NT2/D1 (cell line): ENCODE measurements around the gene CA9.

Source experiments
- DNase-seq: peaks from one replicate; pipeline ENCODE4 v3.0.0-alpha.2; 2011; ENCODE audit warnings: low read depth, low spot score
- H3K27me3 ChIP-seq: 2 replicates; pipeline ENCODE4 v1.6.0; 2011; ENCODE audit warnings: mild to moderate bottlenecking; ENCODE audit not compliant: insufficient read length, insufficient read depth
- H3K36me3 ChIP-seq: 2 replicates; pipeline ENCODE4 v1.6.1; 2011; ENCODE audit warnings: mild to moderate bottlenecking, low read length, mixed read lengths; ENCODE audit not compliant: insufficient read depth, insufficient read length
- H3K4me1 ChIP-seq: 2 replicates; pipeline ENCODE4 v1.5.1; 2011; ENCODE audit not compliant: insufficient read depth, insufficient read length
- H3K4me3 ChIP-seq: 2 replicates; pipeline ENCODE4 v1.5.1; 2011; ENCODE audit warnings: low read depth; ENCODE audit not compliant: insufficient read length
- H3K9ac ChIP-seq: 2 replicates; pipeline ENCODE4 v1.6.0; 2011; ENCODE audit warnings: low read depth; ENCODE audit not compliant: insufficient read length
- H3K9me3 ChIP-seq: 2 replicates; pipeline ENCODE4 v1.5.1; 2011; ENCODE audit warnings: mild to moderate bottlenecking, low read length; ENCODE audit not compliant: insufficient read depth
- SUZ12 ChIP-seq: IDR thresholded peaks from 2 replicates; pipeline ENCODE4 v1.6.1; 2011; ENCODE audit not compliant: insufficient read length, insufficient read depth; ENCODE audit errors: extremely low read depth
- YY1 ChIP-seq: IDR thresholded peaks from 2 replicates; pipeline ENCODE4 v1.6.1; 2011; ENCODE audit not compliant: insufficient read length, insufficient read depth
- ZNF274 ChIP-seq: IDR thresholded peaks from 2 replicates; pipeline ENCODE4 v1.6.1; 2011; ENCODE audit warnings: mild to moderate bottlenecking, low read depth, low read length

CA9 gene

DNA sequence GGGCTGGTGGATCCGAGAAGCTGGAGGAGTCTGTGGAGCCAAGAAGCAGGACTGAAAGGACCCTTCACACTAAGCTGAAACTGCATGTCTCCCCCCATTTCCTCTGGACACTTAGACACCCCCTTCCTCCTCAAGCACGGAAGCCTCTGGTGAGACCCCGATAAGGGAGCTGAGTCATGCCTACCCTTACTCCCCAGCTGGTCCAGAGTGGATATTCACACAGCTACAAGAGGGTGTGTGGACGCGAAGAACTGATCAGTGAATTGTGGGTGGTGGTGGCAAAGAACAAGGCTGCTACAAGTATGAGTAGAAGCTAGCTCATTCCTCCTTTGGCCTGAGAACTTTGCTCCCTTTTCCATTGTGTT, 53.9 kb downstream of the CA9 start:
- no peaks in the 10 kb centered on the region for H3K27me3 ChIP-seq
- no peaks in the 10 kb centered on the region for H3K9me3 ChIP-seq
- no peak for DNase-seq
- H3K4me3 ChIP-seq: peak overlapping the region; percentile 16
- no peak for TF ChIP-seq YY1
- no peak for TF ChIP-seq ZNF274
- no peak for TF ChIP-seq SUZ12
- H3K9ac ChIP-seq: peak overlapping the region; percentile 33
- peaks cover 15% of the 10 kb centered on the region for H3K4me1 ChIP-seq
- H3K36me3 ChIP-seq: peaks cover 42% of the 10 kb centered on the region

DNA sequence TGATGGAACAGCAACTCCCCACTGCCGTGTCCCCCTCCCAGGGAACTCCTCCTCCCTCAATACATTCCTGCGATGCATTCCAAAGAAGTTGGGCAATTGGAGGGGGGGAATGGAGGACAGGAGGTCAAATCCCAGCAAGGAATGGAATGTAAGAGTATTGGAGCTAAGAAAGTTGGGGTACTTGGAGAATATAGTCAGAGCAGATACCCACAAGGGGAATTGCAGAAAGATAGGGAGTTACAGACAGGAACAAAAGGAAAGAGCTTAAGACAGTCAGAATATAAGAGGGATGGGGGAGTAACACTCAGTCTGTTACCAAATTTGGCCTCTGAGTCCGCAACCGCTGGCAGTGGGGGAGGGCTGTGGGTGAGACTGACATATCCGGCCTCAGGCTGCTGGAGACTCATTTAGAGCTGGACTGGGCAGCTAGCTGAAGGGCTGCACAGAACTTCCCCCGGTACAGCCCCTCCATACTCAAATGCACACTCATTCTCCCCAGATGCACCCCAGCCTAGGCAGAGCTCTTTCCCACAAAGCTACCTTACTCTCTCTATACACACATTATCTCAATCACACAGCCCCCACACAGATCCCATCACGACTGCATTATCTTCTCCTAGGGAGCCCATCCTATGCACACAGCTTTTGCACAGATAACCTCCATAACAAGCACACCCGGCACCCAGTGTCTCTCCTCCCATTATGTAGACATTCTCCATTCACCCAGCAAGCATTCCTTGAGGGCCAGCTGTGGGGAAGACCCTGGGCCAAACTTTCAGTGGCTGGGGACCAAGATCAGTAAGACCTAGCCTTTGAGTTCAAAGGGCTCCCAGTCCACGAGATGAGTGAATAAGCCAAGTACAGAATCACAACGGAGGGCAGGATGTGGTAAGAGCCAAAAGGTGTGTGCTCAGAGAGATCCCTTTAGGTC, 54.6 kb downstream of the CA9 start:
- DNase-seq: peak; percentile 89
- peak overlapping the region; percentile 21 for H3K4me3 ChIP-seq
- no peaks in the 10 kb centered on the region for H3K27me3 ChIP-seq
- peak overlapping the region; percentile 67 for H3K9ac ChIP-seq
- H3K36me3 ChIP-seq: peaks cover 36% of the 10 kb centered on the region
- TF ChIP-seq SUZ12 (no peak), ZNF274 (no peak), YY1 (no peak)
- H3K4me1 ChIP-seq: peaks cover 15% of the 10 kb centered on the region
- no peaks in the 10 kb centered on the region for H3K9me3 ChIP-seq

DNA sequence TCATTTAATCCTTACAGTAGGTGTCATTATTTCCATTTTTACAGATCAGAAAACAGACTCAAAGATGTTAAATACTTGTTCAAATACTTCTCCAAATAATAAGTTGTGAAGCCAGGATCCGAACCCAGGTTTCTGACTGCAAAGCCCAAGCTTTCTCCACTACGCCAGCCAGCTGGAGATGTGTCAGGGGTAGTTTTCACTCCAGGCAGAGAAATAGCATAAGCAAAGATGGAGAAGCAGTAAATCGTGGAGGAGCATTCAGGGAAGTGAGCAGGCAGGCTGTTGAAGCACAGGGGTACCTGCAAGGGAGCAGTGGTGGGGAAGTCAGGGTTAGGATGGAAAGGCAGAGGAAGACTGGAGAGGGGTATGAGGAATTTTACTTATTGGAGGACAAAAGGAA, 55.4 kb downstream of the CA9 start:
- TF ChIP-seq YY1: no peak
- TF ChIP-seq ZNF274: no peak
- Histone ChIP-seq H3K4me3 (no peak overlapping the region), H3K4me1 (peaks cover 15% of the 10 kb centered on the region), H3K27me3 (no peaks in the 10 kb centered on the region), H3K9ac (no peak overlapping the region), H3K9me3 (no peaks in the 10 kb centered on the region), H3K36me3 (peaks cover 33% of the 10 kb centered on the region)
- no peak for DNase-seq

DNA sequence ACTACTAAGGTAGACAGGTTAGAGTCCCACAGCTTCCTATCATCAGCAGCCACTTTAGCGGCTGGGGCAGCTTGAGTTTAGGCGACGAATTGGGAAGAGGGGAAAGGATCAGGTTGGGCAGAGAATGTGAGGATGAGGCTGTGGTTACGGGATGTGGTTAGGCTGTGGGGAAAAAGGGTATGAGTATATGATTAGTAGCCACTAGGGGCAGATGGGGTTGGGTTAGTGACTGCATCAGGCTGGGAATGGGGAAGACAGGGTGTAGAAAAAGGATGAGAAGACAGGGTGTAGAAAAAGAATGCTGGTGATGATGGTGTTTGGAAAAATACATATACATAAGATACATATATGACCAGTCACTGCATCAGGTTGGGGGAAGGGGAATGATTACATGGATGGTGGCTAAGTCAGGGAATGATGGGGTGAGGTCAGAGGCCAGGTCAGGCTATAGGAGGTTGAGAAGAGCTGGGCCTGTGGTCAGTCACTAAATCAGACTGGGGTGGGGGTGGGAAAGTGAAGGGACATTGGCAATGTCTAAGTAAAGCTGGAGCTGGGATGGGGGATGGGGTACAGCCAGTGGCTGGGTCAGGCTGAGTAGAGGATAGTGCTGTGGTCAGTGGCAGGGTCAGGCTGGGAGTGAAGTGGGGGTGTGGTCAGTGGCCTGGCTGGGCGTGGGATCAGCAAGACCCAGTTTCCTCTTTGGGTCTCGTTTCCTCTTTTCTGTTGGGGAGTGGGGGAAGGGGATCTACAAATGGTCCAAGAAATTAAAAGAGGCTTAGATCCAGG, 56.2 kb downstream of the CA9 start:
- peak; percentile 58 for DNase-seq
- no peaks in the 10 kb centered on the region for H3K27me3 ChIP-seq
- peaks cover 33% of the 10 kb centered on the region for H3K36me3 ChIP-seq
- H3K4me3 ChIP-seq: no peak overlapping the region
- H3K9ac ChIP-seq: no peak overlapping the region
- no peak for TF ChIP-seq SUZ12
- TF ChIP-seq ZNF274: no peak
- TF ChIP-seq YY1: no peak
- H3K9me3 ChIP-seq: no peaks in the 10 kb centered on the region
- H3K4me1 ChIP-seq: peaks cover 15% of the 10 kb centered on the region

DNA sequence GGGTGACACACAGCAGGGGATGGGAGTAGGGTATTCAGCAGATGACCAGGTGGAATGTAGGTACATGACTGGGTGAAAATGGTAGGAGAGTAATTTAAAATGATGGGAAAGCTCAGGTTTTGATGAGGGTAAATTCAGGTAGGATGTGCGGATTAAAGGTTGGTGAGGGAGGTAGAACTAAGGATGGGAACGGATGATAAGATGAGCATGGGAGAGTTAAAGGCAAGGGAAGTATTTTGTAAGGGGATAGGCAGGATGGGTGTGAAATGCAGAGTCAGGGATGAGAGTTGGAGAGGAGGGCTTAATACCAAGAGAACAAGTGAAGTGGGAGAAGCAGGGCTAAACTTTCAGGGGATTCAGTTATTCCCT, 56.7 kb downstream of the CA9 start:
- H3K27me3 ChIP-seq: no peaks in the 10 kb centered on the region
- no peak for TF ChIP-seq SUZ12
- no peak for TF ChIP-seq ZNF274
- TF ChIP-seq YY1: no peak
- peak overlapping the region; percentile 91 for H3K9ac ChIP-seq
- no peak for DNase-seq
- peak overlapping the region; percentile 92 for H3K4me3 ChIP-seq
- H3K4me1 ChIP-seq: peaks cover 15% of the 10 kb centered on the region
- H3K9me3 ChIP-seq: no peaks in the 10 kb centered on the region
- H3K36me3 ChIP-seq: peaks cover 33% of the 10 kb centered on the region
